IPS DF 4.7 (cell line): ENCODE data around the gene VPS4A.

ENCODE experiments used
- DNase-seq: peaks from one replicate; pipeline ENCODE4 v3.0.0-alpha.2; 2013; ENCODE audit warnings: low spot score; ENCODE audit errors: extremely low read depth

The VPS4A gene

GRCh38 chr16:69363281-69363717, 52.1 kb downstream of the VPS4A start:
- no peak for DNase-seq

- DNase-seq: no peak
Measured at GRCh38 chr16:69364088-69364487, 52.9 kb downstream of the VPS4A start.

- DNase-seq: no peak
Measured at GRCh38 chr16:69365901-69366300, 54.8 kb downstream of the VPS4A start.

- DNase-seq: no peak
Measured at GRCh38 chr16:69366431-69366830, 55.3 kb downstream of the VPS4A start.

GRCh38 chr16:69367980-69368379, 56.8 kb downstream of the VPS4A start:
- DNase-seq: no peak

GRCh38 chr16:69368866-69369265, 57.7 kb downstream of the VPS4A start:
- no peak for DNase-seq

- no peak for DNase-seq
Measured at GRCh38 chr16:69371564-69371963, 60.4 kb downstream of the VPS4A start.

- DNase-seq: no peak
Measured at GRCh38 chr16:69373019-69373418, 61.9 kb downstream of the VPS4A start.
